NCI-H2107 treated with DMSO at 0.1 percent for 48 hours (cell line): Measurements from ENCODE around the gene RNGTT.
"Not testable (repeated sequence)": the region's sequence is repeated elsewhere in the genome, so short reads cannot be mapped to it uniquely, and the experiment has no call there.

Experiments
- DNase-seq: peaks from one replicate; lab custom pipeline; 2025; ENCODE audit not compliant: unreplicated experiment; lab: John Stamatoyannopoulos, UW

Gene RNGTT

DNA sequence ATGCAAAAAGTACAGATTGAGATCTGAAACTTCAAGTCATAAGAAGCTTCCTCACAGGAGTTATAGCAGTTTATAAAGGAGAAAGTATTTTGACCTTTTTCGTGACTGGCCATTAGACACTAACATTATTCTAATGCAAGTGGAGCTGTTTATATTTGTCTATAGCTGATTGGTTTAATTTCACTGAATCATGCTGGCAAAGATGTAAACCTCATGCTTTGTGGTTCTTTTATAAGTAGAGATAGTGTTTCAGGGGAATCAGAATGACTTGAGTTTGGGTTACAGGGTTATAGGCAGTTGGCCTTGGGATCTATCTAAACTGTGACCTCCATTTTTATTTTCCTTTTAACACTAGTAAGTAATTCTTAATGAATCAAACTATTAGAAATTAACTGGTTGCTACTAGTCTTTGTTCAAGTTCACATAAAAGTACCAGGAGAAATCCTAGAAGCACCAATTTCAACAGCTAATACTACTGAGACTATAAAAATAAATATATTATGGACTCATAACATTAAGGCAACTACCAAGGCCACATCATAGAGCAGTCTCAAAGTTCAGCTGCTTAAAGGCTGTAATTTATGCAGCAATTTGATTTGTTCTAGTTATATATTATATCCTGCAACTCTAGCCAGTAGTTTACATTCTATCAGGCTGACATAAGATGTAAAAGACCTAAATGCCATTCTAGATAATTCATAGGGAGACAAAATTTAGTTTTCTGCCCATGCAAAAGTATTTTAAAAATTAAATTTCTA is 94.0 kb downstream of the RNGTT start:
- peak; percentile 38 for DNase-seq

DNA sequence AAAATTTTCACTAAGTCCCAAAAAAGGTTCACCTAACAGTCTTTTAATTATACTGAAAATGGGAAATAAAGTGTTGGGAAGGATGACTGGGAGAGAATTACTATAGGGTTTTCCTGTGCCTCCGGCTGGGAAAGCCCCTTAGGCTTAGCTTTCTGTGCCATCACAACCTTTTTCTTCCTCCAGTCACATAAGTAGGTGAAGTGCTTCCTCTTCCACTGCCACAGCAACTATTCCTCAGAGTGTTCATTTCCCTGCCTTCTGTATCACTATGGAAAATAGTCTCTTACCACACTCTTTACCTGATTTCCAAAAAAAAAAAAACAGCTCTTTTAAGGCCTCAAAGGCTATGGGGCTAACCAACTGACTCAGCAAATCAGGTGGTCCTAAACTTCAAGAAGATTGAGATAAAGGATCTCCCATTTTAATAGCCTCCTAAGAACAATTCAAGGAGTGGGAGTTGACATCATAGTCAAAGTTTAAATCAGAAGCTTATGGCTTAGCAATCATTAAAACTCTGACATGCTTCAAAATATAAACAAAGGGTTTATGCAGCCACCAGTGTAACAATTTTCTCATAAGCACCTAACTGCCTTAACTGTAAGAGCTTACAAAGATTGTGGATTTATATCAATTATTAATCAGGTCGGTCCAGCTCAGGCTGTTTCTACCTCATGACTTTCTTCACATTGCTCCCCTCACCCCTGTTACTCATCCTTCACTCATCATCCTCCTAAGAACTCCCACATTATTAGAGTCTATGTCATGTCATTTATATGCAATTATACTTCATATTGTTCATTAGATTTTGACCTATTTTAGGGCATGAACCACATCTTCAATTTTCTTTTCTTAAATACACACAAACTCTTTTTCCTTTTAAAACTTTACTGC is 95.3 kb downstream of the RNGTT start:
- DNase-seq = no peak

DNA sequence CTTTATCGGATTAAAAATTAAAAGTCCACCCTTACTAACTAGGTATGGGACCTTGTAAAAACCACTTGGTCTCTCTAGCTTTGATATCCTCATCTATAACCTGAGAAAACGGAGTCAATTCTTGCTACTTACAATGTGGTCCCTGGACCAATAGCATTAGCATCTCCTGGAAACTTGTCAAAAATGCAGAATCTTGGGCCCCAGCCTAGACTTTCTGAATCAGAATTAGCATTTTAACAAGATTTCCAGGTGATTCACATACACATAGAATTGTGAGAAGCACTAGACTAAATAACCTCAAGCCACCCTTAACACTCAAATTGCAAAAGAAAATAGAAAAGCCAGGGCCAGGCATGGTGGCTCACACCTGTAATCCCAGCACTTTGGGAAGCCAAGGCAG is 96.6 kb downstream of the RNGTT start:
- DNase-seq = no peak

GRCh38 chr6:88865275-88865674 is 98.1 kb downstream of the RNGTT start:
- DNase-seq = no peak

DNA sequence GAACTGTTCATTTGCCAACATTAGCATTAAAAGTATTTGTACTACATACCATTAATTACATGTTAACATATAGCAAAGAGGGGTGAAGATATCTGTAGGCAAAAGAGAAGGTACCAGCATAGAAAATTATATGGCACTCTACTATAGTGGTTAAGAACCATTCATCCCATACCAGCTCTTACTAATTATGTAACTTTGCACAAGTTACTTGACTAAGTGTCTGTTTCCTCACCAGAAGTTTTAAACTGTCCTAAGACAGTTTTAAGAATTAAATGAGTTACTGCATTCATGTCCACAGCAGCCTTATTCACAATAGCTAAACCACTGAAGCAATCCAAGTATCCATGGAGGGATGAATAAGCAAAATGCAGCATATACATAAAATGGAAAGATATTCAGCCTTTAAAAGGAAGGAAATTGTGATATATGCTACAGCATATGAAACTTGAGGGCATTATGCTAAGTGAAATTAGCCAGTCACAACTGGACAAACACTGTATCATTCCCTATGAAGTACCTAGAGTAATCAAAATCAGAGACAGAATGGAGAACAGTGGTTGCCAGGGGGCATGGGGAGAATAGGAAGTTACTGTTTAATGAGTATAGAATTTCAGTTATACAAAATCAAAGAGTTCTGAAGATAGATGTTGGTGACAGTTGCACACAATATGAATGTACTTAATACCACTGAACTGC is 98.9 kb downstream of the RNGTT start:
- no peak for DNase-seq

GRCh38 chr6:88860310-88860709 is 103.1 kb downstream of the RNGTT start:
- DNase-seq = no peak

DNA sequence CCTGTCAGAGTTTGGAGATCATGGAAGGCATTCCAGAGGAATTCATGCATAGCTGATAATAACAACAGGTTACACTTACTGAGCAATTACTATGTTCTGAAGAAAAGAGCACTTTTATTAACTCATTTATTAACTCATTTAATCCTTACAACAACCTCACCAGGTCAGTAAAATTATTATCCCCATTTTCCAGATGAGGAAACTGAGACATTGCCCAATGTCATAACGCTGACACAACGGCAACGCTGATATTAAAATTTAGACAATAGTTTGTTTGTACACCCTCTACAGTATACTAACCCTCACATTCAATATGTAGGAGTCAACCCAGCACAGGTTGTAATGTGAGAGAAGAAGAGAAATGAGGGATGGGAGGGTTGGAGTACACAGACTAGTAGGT is 105.0 kb downstream of the RNGTT start:
- no peak for DNase-seq

DNA sequence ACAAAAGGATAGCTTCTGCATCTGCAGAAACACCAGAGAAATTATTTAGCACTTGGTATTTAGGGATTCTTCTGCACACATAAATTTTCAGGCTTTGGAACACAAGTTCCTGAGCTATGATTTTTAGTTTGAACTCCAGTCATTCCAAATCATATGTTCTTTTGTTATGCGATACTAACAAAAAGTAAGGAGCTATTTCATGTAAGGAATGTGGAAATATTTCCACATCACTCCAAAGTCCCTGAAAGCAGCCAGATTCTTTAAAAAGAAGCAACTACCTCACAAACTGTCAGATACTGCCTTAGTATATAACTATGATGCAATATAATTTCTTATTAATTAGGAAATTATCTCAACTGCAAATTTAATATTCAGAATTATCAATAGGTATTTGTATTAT is 106.9 kb downstream of the RNGTT start:
- DNase-seq = no peak

- DNase-seq = peak; percentile 90
Measured at GRCh38 chr6:88855541-88856147, 107.8 kb downstream of the RNGTT start.

- DNase-seq = no peak
Measured at GRCh38 chr6:88852775-88853174, 110.6 kb downstream of the RNGTT start.

DNA sequence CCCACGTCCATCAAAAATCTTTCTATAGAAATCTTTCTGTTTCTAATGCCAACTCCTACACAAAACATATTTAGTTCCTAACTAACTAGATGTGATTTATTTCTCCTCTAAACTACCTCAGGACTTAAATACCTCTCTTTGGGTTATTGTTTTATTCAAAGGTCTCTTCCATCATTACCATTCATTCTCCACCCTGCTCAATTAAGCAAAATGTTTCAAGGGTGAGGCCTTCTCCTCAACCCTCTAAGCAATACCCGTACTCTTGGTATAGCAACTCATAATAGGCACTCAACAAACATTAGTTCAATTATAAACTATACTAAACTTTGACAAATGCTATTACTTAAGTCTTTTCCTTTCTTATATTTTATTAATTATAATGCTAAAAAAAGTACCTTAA is 111.4 kb downstream of the RNGTT start:
- no peak for DNase-seq

DNA sequence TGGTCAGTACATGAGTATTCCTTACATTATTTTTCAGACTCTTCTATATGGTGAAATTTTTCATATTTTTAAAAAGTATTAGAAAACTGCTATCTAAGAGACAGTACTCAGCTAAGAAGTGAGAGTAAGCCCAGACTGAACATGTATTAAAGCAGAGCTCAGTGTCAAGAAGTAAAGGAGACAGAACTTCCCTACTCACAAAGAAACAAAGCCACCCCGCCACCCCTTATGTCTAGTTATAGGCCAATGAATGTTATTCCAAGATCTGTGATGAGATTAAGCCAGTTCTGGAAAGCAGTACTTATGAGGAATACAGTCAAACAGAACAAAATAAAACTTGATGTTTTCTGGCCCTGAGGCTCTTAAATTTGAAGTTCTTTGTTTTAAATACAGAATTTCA is 114.5 kb downstream of the RNGTT start:
- DNase-seq = no peak

DNA sequence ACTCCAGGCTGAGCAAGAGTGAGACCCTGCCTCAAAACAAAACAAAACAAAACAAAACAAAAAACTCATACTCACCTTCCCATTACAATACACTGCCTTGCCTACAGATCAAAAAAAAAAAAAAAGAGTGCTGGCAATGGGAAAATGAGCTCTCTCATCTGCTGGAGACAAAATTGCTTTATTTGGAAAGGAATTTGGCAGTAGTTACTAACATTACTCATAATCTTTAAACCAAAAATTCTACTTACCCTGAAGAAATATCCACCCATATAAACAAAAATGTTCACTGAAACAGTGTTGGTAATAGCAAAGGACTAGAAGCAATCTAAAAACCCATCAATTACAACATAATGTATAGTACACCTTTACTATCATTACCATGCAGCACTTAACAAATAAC is 120.4 kb downstream of the RNGTT start:
- no peak for DNase-seq

GRCh38 chr6:88842320-88842719 is 121.1 kb downstream of the RNGTT start:
- DNase-seq = no peak

DNA sequence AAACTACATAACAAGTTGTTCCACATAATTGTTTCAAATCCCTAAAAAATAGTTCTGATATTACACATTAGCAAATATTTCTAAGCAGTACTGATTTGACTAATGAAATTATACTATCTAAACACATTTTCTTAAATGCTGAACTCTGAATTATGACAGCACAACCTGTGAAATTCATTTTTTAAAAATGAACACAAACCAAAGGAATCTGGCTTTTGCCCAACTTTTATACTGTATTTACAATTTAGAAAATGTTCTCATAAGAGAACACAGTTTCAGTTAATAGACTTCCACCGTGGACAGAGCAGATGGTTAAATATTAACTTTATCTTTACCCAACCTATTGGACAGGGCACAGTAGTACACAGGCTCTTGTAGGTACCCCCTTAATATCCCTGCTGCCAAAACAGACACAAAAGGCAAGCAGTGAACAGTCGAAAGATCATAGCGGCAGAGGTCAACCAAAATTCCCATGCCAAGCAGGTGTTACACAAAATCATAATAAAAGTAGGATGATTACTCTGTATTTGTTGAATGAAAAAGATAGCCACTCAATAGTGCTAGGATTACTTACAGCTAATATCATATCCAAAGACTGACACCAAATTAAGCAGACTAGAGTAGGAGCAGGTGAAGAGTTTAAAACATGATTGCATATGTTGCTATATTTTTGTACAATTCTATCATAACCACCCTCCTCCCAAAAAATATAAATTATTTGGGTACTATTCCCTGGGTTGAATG is 122.5 kb downstream of the RNGTT start:
- DNase-seq = no peak

GRCh38 chr6:88840289-88840688 is 123.1 kb downstream of the RNGTT start:
- DNase-seq = no peak

DNA sequence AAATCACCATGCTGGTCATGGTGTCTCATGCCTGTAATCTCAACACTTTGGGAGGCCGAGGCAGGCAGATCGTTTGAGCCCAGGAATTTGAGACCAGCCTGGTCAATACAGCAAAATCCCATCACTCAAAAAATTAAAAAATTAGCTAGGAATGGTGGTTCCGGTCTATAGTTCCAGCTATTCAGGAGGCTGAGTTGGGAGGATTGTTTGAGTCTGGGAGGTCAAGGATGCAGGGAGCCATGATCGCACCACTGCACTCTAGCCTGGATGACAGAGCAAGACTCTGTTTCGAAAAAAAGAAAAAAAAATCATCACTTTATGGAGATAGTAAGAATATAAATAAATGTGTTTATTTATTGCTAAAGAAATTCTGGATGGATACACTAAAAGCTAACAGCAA is 124.1 kb downstream of the RNGTT start:
- DNase-seq = no peak

DNA sequence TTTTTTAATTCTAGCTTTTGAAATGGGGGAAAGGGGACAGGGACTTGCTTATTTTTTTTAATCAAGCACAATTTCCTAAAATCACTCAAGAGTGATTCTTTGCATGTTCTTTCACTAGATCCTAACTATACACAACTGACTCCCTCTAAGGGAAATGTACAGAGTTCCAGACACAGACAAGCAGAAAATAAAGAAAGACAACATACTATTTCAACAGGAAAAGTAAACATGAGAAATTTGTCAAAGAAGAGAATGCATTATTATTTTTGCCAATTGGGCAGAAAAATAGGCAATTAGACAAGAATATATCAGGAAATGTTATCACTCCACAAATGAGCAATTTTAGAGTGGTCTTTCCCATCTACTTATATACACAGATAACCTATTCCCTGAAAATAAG is 128.2 kb downstream of the RNGTT start:
- no peak for DNase-seq

GRCh38 chr6:88833071-88833470 is 130.3 kb downstream of the RNGTT start:
- DNase-seq = not testable (repeated sequence)

DNA sequence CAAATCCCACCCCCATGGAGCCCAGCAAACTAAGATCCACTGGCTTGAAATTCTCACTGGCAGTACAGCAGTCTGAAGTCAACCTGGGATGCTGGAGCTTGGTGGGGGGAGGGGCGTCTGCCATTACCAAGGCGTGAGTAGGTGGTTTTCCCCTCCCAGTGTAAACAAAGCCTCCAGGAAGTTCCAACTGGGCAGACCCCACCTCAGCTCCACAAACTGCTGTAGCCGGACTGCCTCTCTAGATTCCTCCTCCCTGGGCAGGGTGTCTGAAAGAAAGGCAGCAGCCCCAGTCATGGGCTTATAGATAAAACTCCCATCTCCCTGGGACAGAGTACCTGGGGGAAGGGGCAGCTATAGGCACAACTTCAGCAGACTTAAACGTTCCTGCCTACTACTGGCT is 135.8 kb downstream of the RNGTT start:
- not testable (repeated sequence) for DNase-seq

- DNase-seq = no peak
Measured at GRCh38 chr6:88825856-88826255, 137.6 kb downstream of the RNGTT start.
